Fibroblast of lung (primary cell): Measurements from ENCODE around the gene SCUBE3. TPM values are rescaled to one million over a fixed set of nuclear protein-coding genes. Genes with fewer than 3 reads are reported as not detected.

Source experiments
- DNase-seq, 2 donors: peaks; one replicate each; pipeline versions ENCODE4 v3.0.0 to v3.0.0-alpha.2; 2010; ENCODE audit warnings: low read depth in 2 of 2
- H2AFZ ChIP-seq: 2 replicates; pipeline ENCODE4 v1.5.1; 2012; ENCODE audit warnings: low read length, control low read depth, inconsistent platforms
- H3K27ac ChIP-seq: 2 replicates; pipeline ENCODE4 v1.5.1; 2011; ENCODE audit warnings: low read length, control low read depth; ENCODE audit not compliant: insufficient read depth
- H3K27me3 ChIP-seq: 2 replicates; pipeline ENCODE4 v1.5.1; 2011; ENCODE audit warnings: mild to moderate bottlenecking, low read length; ENCODE audit not compliant: control insufficient read depth, insufficient read depth
- H3K36me3 ChIP-seq: 2 replicates; pipeline ENCODE4 v1.5.1; 2011; ENCODE audit warnings: low read length; ENCODE audit not compliant: control insufficient read depth, insufficient read depth
- H3K4me1 ChIP-seq: 2 replicates; pipeline ENCODE4 v1.5.1; 2011; ENCODE audit warnings: low read length; ENCODE audit not compliant: control insufficient read depth, insufficient read depth; ENCODE audit errors: extremely low read depth
- H3K4me2 ChIP-seq: 2 replicates; pipeline ENCODE4 v1.5.1; 2011; ENCODE audit warnings: low read length, control low read depth; ENCODE audit not compliant: insufficient read depth; ENCODE audit errors: extremely low read depth
- H3K4me3 ChIP-seq, 4 experiments: fragments of 200-600 bp in 1 of 4; sonication (generic) in 1 of 4; replicated peaks in 1 of 4; 2 replicates each; pipeline ENCODE4 v1.5.1; 2011 to 2016; ENCODE audit warnings: low read length in 4 of 4, low read depth in 3 of 4, mild to moderate bottlenecking in 3 of 4, control low read depth in 2 of 4, inconsistent platforms in 1 of 4, mixed read lengths in 1 of 4; ENCODE audit not compliant: insufficient read depth in 1 of 4; ENCODE audit errors: control extremely low read depth in 1 of 4
- H3K79me2 ChIP-seq: 2 replicates; pipeline ENCODE4 v1.5.1; 2012; ENCODE audit warnings: mild to moderate bottlenecking, low read length, inconsistent platforms; ENCODE audit not compliant: control insufficient read depth, insufficient read depth
- H3K9ac ChIP-seq: 2 replicates; pipeline ENCODE4 v1.5.1; 2011; ENCODE audit warnings: mild to moderate bottlenecking, low read length, control low read depth; ENCODE audit not compliant: insufficient read depth
- H3K9me3 ChIP-seq: 2 replicates; pipeline ENCODE4 v1.5.1; 2012; ENCODE audit warnings: low read depth, low read length; ENCODE audit not compliant: control insufficient read depth, insufficient read depth
- H4K20me1 ChIP-seq: 2 replicates; pipeline ENCODE4 v1.5.1; 2011; ENCODE audit warnings: low read length; ENCODE audit not compliant: control insufficient read depth, insufficient read depth; ENCODE audit errors: extremely low read depth
- CTCF ChIP-seq, 2 donors: IDR thresholded peaks in 1 of 2; conservative IDR thresholded peaks in 1 of 2; 1 replicate in 1 of 2; 2 replicates in 1 of 2; pipeline ENCODE4 v1.5.1; 2011 to 2012; ENCODE audit warnings: low read length in 2 of 2, control low read depth in 1 of 2, inconsistent platforms in 1 of 2, low read depth in 1 of 2, mild to moderate bottlenecking in 1 of 2
- EZH2 ChIP-seq: IDR thresholded peaks from 2 replicates; pipeline ENCODE4 v1.5.1; 2012; ENCODE audit warnings: low read length, control low read depth, mild to moderate bottlenecking; ENCODE audit errors: missing control alignments
- polyA plus RNA-seq, 2 donors: library from polyadenylated mRNA; depleted of rRNA in 1 of 2; stranded (reverse) in 1 of 2; unstranded in 1 of 2; fragments of >200 nt; gene quantifications; 2 replicates each; pipeline ENCODE4 v1.2.1, GENCODE V29; 2011 to 2012; ENCODE audit warnings: missing spikeins in 1 of 2
- total RNA-seq: library from RNA; depleted of rRNA; stranded (reverse); fragments of >200 nt; gene quantifications from 2 replicates; pipeline ENCODE4 v1.2.1, GENCODE V29; 2014

Gene SCUBE3
- total and polyA plus RNA-seq, 2 donors (not counting 1 experiment from before 2014, with no cell fraction given): under 0.01 to 1.2 TPM

GRCh38 chr6:35184580-35185301 is 29.0 kb upstream of the SCUBE3 start:
- Histone ChIP-seq H3K9me3 (no peaks in the 10 kb centered on the region), H3K27me3 (no peaks in the 10 kb centered on the region), H4K20me1 (no peaks in the 10 kb centered on the region), H2AFZ (no peak overlapping the region), H3K4me1 (peaks cover 2% of the 10 kb centered on the region), H3K36me3 (no peaks in the 10 kb centered on the region), H3K27ac (no peak overlapping the region), H3K79me2 (no peaks in the 10 kb centered on the region), H3K9ac (no peak overlapping the region), H3K4me2 (no peak overlapping the region), H3K4me3 (no peak overlapping the region)
- no peak for DNase-seq
- no peak for TF ChIP-seq CTCF (conservative IDR thresholded peaks at IDR 0.05 in 1 of 2, IDR thresholded peaks at IDR 0.05 in 1 of 2; ENCODE audit: low read depth in 1 of 2, low read length in 2 of 2)
- TF ChIP-seq EZH2: no peak

DNA sequence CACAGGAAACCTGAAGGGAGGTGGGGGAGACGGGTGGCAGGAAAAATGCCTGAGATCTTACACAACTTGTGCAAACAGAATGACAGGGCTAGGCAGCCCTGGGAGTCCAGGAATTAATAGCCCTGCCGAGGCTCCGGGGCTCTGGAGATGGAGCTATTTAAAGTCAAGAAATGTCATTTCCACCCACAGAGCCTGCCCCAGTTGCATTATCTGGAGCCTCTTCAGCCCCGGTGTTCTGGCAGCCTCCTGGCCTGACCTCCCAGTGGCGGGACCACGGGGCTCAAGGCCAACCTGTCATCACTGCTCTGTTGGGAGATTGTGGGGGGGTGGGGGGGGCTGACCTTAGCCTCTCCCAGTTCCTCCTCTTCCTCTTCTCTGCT is 28.5 kb upstream of the SCUBE3 start:
- Histone ChIP-seq H3K4me1 (peaks cover 2% of the 10 kb centered on the region), H3K9ac (no peak overlapping the region), H3K4me2 (no peak overlapping the region), H3K27me3 (no peaks in the 10 kb centered on the region), H3K27ac (no peak overlapping the region), H3K4me3 (no peak overlapping the region), H3K36me3 (no peaks in the 10 kb centered on the region), H4K20me1 (no peaks in the 10 kb centered on the region), H2AFZ (no peak overlapping the region), H3K9me3 (no peaks in the 10 kb centered on the region), H3K79me2 (no peaks in the 10 kb centered on the region)
- peak; percentile 28 to 65 for DNase-seq
- TF ChIP-seq EZH2 (no peak), CTCF (conservative IDR thresholded peaks at IDR 0.05 in 1 of 2, IDR thresholded peaks at IDR 0.05 in 1 of 2; ENCODE audit: low read depth in 1 of 2, low read length in 2 of 2) (no peak)

- Histone ChIP-seq H3K4me1 (peaks cover 2% of the 10 kb centered on the region), H3K36me3 (no peaks in the 10 kb centered on the region), H4K20me1 (no peaks in the 10 kb centered on the region), H3K4me2 (no peak overlapping the region), H3K9me3 (no peaks in the 10 kb centered on the region), H3K79me2 (no peaks in the 10 kb centered on the region), H2AFZ (no peak overlapping the region), H3K9ac (no peak overlapping the region), H3K27me3 (no peaks in the 10 kb centered on the region), H3K4me3 (no peak overlapping the region), H3K27ac (no peak overlapping the region)
- no peak for DNase-seq
- TF ChIP-seq EZH2 (no peak), CTCF (conservative IDR thresholded peaks at IDR 0.05 in 1 of 2, IDR thresholded peaks at IDR 0.05 in 1 of 2; ENCODE audit: low read depth in 1 of 2, low read length in 2 of 2) (no peak)
Measured at GRCh38 chr6:35185971-35186370, 27.8 kb upstream of the SCUBE3 start.
